Measurements from ENCODE around the gene RPP30. TPM values are rescaled to one million over a fixed set of nuclear protein-coding genes. Genes with fewer than 3 reads are reported as not detected.

RPP30 gene
- total RNA-seq, 1 experiment from 2014 or later = 56.8 TPM

DNA sequence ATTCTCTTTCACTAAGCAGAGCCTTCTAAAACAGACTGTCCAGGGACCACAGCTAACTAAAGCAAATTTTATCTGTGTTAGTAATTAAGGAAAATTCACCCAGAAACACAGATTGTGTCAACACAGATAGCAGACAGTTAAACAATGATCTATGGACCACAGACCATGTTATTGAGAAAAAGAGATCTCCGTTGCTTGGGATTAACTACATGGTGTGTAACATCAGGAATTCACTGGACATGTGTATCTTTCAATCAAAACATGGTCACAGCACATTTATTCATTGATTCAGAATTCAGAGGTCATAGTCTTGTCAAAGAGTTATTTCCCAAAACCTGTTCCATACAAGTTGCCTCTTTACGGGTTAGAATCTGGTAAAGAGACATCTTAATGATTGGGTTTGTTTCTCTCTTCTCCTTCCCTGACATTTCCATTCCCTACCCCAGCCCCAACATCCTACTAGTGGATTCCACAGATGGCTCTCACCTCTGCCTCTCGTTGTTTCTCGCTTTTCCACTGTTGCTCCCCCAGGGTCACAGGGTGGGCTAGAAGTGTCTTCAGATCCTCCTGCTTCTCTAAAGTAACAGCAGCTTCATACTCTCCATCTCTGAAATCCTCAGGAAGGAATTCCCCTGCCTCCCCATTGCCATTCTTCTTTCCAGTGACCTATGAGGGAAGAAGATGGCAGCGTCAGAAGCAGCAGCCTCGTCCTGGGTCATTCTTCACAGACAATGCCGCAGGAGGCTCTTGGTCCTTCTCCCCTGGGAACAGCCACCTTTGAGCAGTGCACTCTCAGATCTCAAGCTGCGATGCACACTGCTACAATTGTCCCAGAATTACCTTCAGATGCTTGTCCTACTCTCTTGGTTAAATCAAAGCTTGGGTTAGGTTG lies 48.2 kb downstream of the RPP30 start:
- no peaks in the 10 kb centered on the region for H3K36me3 ChIP-seq (ENCODE audit: control insufficient read depth in 1 of 2, insufficient read depth in 2 of 2, low read length in 2 of 2)
- H3K27ac ChIP-seq (ENCODE audit: low read depth, low read length) = no peak overlapping the region
- TF ChIP-seq ELF1 (IDR thresholded peaks at IDR 0.05; ENCODE audit: borderline replicate concordance, low read depth) (no peak), TCF7L2 (IDR thresholded peaks at IDR 0.05; ENCODE audit: borderline replicate concordance, extremely low read depth, insufficient read depth, insufficient read length) (no peak), SIN3A (IDR thresholded peaks at IDR 0.05; ENCODE audit: low read depth) (no peak), CTCF (IDR thresholded peaks at IDR 0.05 in 2 of 3, conservative IDR thresholded peaks at IDR 0.05 in 1 of 3; ENCODE audit: borderline replicate concordance in 1 of 3, insufficient read depth in 1 of 3, low read depth in 2 of 3, low read length in 2 of 3) (no peak), EZH2 (IDR thresholded peaks at IDR 0.05) (no peak), ZNF274 (IDR thresholded peaks at IDR 0.05; ENCODE audit: low read depth, low read length) (no peak), RAD21 (IDR thresholded peaks at IDR 0.05; ENCODE audit: low read depth) (no peak), ZBTB33 (IDR thresholded peaks at IDR 0.05; ENCODE audit: extremely low read depth, insufficient replicate concordance, low read length) (no peak), EGR1 (IDR thresholded peaks at IDR 0.05; ENCODE audit: low read depth) (no peak), SRF (IDR thresholded peaks at IDR 0.05; ENCODE audit: low read depth) (no peak)
- TF ChIP-seq, protein P1, sequence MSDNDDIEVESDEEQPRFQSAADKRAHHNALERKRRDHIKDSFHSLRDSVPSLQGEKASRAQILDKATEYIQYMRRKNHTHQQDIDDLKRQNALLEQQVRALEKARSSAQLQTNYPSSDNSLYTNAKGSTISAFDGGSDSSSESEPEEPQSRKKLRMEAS (IDR thresholded peaks at IDR 0.05) = no peak
- intact Hi-C loops (cut with micrococcal nuclease) = loop anchor here (10.0 kb wide), 1 partner anchor 715 kb away; the partner anchor contains the start of gene PPP1R3C
- ATAC-seq = no peak
- CTCF ChIA-PET = interaction anchor here (1.0 to 4.9 kb wide), 2 partner anchors 9 to 86 kb away, joined by 3 to 24 read pairs; no protein-coding TSS in a partner anchor
- no TSS peak for BruUV-seq (replicated peaks)
- H3K9me3 ChIP-seq (ENCODE audit: control insufficient read depth in 1 of 2, insufficient read depth in 1 of 2, low read depth in 1 of 2, low read length in 2 of 2) = no peaks in the 10 kb centered on the region
- no peak overlapping the region for H3K9ac ChIP-seq (ENCODE audit: low read length)
- no peak for DNase-seq (ENCODE audit: low read depth, low spot score)
- H3K4me2 ChIP-seq (ENCODE audit: low read length) = no peak overlapping the region
- no peak overlapping the region for H3K4me3 ChIP-seq (replicated peaks in 1 of 2; ENCODE audit: low read depth in 1 of 2, low read length in 2 of 2)
- RAD21 ChIA-PET (ENCODE audit: low non-redundant PET in 1 of 2, low total read pairs in 2 of 2, uncharacterized antibody in 2 of 2, unreplicated experiment in 2 of 2) = no interaction called here
- no peaks in the 10 kb centered on the region for H3K9me2 ChIP-seq (ENCODE audit: insufficient read depth)
- POLR2A ChIA-PET = no interaction called here
- H3K79me2 ChIP-seq (ENCODE audit: insufficient read depth, low read length) = no peaks in the 10 kb centered on the region
- no peaks in the 10 kb centered on the region for H4K20me1 ChIP-seq (ENCODE audit: insufficient read depth)
- H2AFZ ChIP-seq (ENCODE audit: low read depth, low read length, poor library complexity, severe bottlenecking) = no peak overlapping the region
- H3K4me1 ChIP-seq (ENCODE audit: control insufficient read depth in 1 of 2, insufficient read depth in 2 of 2, low read length in 2 of 2) = peaks cover 9 to 12% of the 10 kb centered on the region in 2 experiments
- H3K27me3 ChIP-seq (ENCODE audit: insufficient read depth, low read length) = no peaks in the 10 kb centered on the region

Data from HCT116 (cell line).